Suprapubic skin (tissue), 4 donors: ENCODE data around the gene SIGLECL1. TPM values are rescaled to one million over a fixed set of nuclear protein-coding genes. Genes with fewer than 3 reads are reported as not detected.

Source experiments
- DNase-seq, 2 donors: peaks; one replicate each; pipeline ENCODE4 v3.0.0-alpha.2; 2019; ENCODE audit warnings: low spot score in 2 of 2
- H3K27ac ChIP-seq: fragments of 200-600 bp; sonication (generic); one replicate; pipeline ENCODE4 v1.5.1; 2019
- H3K27me3 ChIP-seq: fragments of 200-600 bp; sonication (generic); one replicate; pipeline ENCODE4 v1.5.1; 2019
- H3K36me3 ChIP-seq: fragments of 200-600 bp; sonication (generic); one replicate; pipeline ENCODE4 v1.5.1; 2019
- H3K4me1 ChIP-seq: fragments of 200-600 bp; sonication (generic); one replicate; pipeline ENCODE4 v1.5.1; 2019
- H3K4me3 ChIP-seq: fragments of 200-600 bp; sonication (generic); one replicate; pipeline ENCODE4 v1.5.1; 2019; ENCODE audit warnings: mild to moderate bottlenecking
- H3K9me3 ChIP-seq: fragments of 200-600 bp; sonication (generic); one replicate; pipeline ENCODE4 v1.5.1; 2019
- CTCF ChIP-seq, 2 donors: fragments of 200-600 bp in 1 of 2; fragments of 450-650 bp in 1 of 2; sonication (generic) in 1 of 2; IDR thresholded peaks; one replicate each; pipeline ENCODE4 v1.5.1; 2016 to 2019; ENCODE audit warnings: antibody characterized with exemption in 2 of 2, mild to moderate bottlenecking in 1 of 2, moderate library complexity in 1 of 2
- EP300 ChIP-seq: sonication (generic); formaldehyde crosslinking; IDR thresholded peaks from one replicate; pipeline ENCODE4 v1.6.1; 2017; ENCODE audit warnings: antibody characterized with exemption
- POLR2A ChIP-seq, 2 donors: fragments of 450-650 bp; IDR thresholded peaks; one replicate each; pipeline ENCODE4 v1.6.1; 2017; ENCODE audit warnings: antibody characterized with exemption in 2 of 2, mild to moderate bottlenecking in 2 of 2, moderate library complexity in 2 of 2
- POLR2AphosphoS5 ChIP-seq, 3 donors: sonication (generic); formaldehyde crosslinking; IDR thresholded peaks; one replicate each; pipeline ENCODE4 v1.6.1; 2017; ENCODE audit warnings: antibody characterized with exemption in 3 of 3
- WGBS: methylation state at CpG from one replicate; pipeline ENCODE4 v1.1.5; 2018; 5-methylcytosine and 5-hydroxymethylcytosine counted together
- total RNA-seq, 4 donors: library from RNA; depleted of rRNA; stranded (reverse); fragments of >200 nt; gene quantifications; one replicate each; pipeline ENCODE4 v1.1.0, GENCODE V29; 2016

The SIGLECL1 gene
- total RNA-seq, 4 donors from 2014 or later, result not detected

DNA sequence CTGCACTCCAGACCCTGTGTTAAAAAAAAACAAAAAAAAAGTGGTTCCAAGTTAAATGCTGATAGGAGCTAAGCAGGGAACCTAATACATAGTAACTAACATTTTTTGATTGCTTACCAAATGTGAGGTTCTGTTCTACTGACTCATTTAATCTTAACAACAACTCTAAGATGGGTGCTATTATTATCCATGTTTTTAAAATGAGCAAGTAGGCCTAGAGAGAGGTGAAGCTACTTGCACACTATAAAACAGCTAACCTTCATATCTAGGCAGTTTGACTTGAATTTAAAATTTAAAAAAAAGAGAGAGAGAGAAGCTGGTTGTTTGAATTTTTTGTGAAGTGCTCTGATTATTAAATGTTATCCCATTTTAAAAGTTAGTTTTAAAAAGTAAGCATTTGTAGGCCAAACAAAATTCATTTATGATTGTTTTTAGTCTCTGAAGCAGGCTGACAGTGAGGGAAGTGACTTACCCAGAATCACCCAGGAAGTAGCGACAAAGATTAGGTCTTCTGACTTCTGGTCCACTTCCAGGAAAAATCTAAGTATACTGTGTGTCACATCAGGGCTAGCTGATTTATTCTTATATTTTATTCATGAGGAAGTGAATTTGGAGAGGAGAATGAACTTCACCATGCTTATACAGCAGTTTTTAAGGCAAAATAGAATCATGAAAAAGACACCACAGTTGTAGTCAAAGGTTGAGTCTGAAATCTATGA is 2.4 kb downstream of the SIGLECL1 start:
- Histone ChIP-seq H3K27ac (no peak overlapping the region), H3K36me3 (no peaks in the 10 kb centered on the region), H3K4me3 (no peak overlapping the region), H3K9me3 (no peaks in the 10 kb centered on the region), H3K27me3 (no peaks in the 10 kb centered on the region), H3K4me1 (no peaks in the 10 kb centered on the region)
- WGBS, result 74% methylated on average over 1 of the region's 1 CpG
- DNase-seq, result no peak
- TF ChIP-seq POLR2AphosphoS5 (IDR thresholded peaks at IDR 0.05) (no peak), POLR2A (IDR thresholded peaks at IDR 0.05) (no peak), EP300 (no peak), CTCF (IDR thresholded peaks at IDR 0.05) (no peak)

DNA sequence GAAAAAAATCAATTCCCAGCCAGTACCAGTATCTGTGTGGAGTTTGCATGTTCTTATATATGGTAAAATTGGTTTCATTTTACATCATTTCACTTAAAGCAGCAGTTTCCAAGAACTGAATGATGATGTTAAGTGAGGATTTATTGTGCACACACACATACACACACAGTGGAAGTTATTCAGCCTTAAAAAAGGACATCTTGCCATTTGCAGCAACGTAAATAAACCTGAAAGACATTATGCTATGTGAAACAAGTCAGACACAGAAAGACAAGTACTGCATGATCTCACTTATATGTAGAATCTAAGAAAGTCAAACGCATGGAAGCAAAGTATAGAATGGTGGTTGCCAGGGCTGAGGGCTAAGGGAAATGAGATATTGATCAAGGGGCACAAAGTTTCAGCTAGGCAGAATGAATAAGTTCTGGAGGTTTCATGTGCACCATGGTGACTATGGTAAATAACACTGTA is 5.3 kb downstream of the SIGLECL1 start:
- Histone ChIP-seq H3K27me3 (peaks cover 1% of the 10 kb centered on the region), H3K4me1 (no peaks in the 10 kb centered on the region), H3K36me3 (no peaks in the 10 kb centered on the region), H3K9me3 (no peaks in the 10 kb centered on the region), H3K27ac (no peak overlapping the region), H3K4me3 (no peak overlapping the region)
- no peak for DNase-seq
- TF ChIP-seq POLR2A (IDR thresholded peaks at IDR 0.05) (no peak), EP300 (no peak), POLR2AphosphoS5 (IDR thresholded peaks at IDR 0.05) (no peak), CTCF (IDR thresholded peaks at IDR 0.05) (no peak)
- WGBS, result 55% methylated on average over 2 of the region's 2 CpGs

DNA sequence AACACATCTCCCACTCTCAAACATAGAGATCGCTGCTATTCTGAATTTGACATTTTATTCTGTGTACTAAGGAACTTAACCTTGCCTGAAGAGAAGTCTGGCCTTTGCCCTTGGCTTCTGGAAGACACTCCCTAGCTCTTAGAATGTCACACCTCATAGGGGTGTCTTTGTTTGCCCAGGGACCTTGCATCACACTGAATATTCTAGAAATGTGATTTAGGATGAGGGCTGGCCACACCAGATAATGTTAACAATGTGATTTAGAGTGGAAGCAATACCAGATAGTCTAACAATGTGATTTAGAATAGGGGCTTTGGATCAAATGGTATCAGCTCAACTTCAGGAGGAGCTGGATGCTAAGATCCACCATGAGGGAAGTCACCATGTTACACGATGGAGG is 6.6 kb downstream of the SIGLECL1 start:
- H3K4me3 ChIP-seq, result no peak overlapping the region
- DNase-seq, result no peak
- 82% methylated on average over 2 of the region's 2 CpGs for WGBS
- no peaks in the 10 kb centered on the region for H3K9me3 ChIP-seq
- peaks cover 4% of the 10 kb centered on the region for H3K27me3 ChIP-seq
- no peaks in the 10 kb centered on the region for H3K4me1 ChIP-seq
- TF ChIP-seq POLR2A (IDR thresholded peaks at IDR 0.05) (no peak), EP300 (no peak), POLR2AphosphoS5 (IDR thresholded peaks at IDR 0.05) (no peak), CTCF (IDR thresholded peaks at IDR 0.05) (no peak)
- no peaks in the 10 kb centered on the region for H3K36me3 ChIP-seq
- no peak overlapping the region for H3K27ac ChIP-seq

GRCh38 chr19:51258165-51259160 is 7.6 kb downstream of the SIGLECL1 start:
- WGBS, result 51% methylated on average over 6 of the region's 6 CpGs
- no peaks in the 10 kb centered on the region for H3K9me3 ChIP-seq
- H3K27me3 ChIP-seq, result peaks cover 7% of the 10 kb centered on the region
- TF ChIP-seq POLR2A (IDR thresholded peaks at IDR 0.05) (no peak), POLR2AphosphoS5 (IDR thresholded peaks at IDR 0.05) (no peak), EP300 (no peak), CTCF (IDR thresholded peaks at IDR 0.05) (no peak)
- no peak overlapping the region for H3K4me3 ChIP-seq
- no peaks in the 10 kb centered on the region for H3K36me3 ChIP-seq
- no peak for DNase-seq
- H3K4me1 ChIP-seq, result no peaks in the 10 kb centered on the region
- no peak overlapping the region for H3K27ac ChIP-seq
